ENCODE results near the gene FAM186B.

- TF ChIP-seq GATA2 (IDR thresholded peaks at IDR 0.05; ENCODE audit: low read depth, low read length): no peak
- TF ChIP-seq GATA3 (IDR thresholded peaks at IDR 0.05; ENCODE audit: low read depth, low read length): no peak
These were observed 20.8 kb downstream of the FAM186B start for GRCh38 chr12:49584591-49584990.

Data from SH-SY5Y (cell line).